Activated B cell treated with CpG ODN at 0.5 μM for 24 hours (primary cell): ENCODE results near the gene CCDC30. TPM values are rescaled to one million over a fixed set of nuclear protein-coding genes. Genes with fewer than 3 reads are reported as not detected.

ENCODE experiments used
- ATAC-seq: fragments of 200-7000 bp; cut with Tn5 transposase; one replicate; pipeline ENCODE4 v1.10.0; 2021; ENCODE audit warnings: low read depth, mild to moderate bottlenecking, moderate library complexity
- CTCF ChIA-PET: fragments of 350-600 bp; sonication (Branson Sonifier 250); formaldehyde crosslinking; loops from one replicate; lab custom pipeline; 2021; ENCODE audit warnings: antibody characterized with exemption; lab: Charles Lee
- POLR2A ChIA-PET: fragments of 350-600 bp; sonication (Branson Sonifier 250); formaldehyde crosslinking; loops from one replicate; lab custom pipeline; 2021; ENCODE audit warnings: antibody characterized with exemption; lab: Charles Lee
- DNase-seq: peaks from one replicate; pipeline ENCODE4 v3.0.0; 2022
- H3K27ac Mint-ChIP-seq: one replicate; pipeline ENCODE4 v1.8.0; 2020; ENCODE audit warnings: mixed read lengths
- H3K27me3 Mint-ChIP-seq: one replicate; pipeline ENCODE4 v1.8.0; 2021; ENCODE audit warnings: mixed read lengths
- H3K36me3 Mint-ChIP-seq: one replicate; pipeline ENCODE4 v1.8.0; 2021; ENCODE audit warnings: low read depth, mixed read lengths
- H3K4me1 Mint-ChIP-seq: one replicate; pipeline ENCODE4 v1.8.0; 2021; ENCODE audit warnings: mixed read lengths
- H3K4me3 Mint-ChIP-seq: one replicate; pipeline ENCODE4 v1.8.0; 2020; ENCODE audit warnings: mild to moderate bottlenecking, mixed read lengths
- H3K9me3 Mint-ChIP-seq: one replicate; pipeline ENCODE4 v1.8.0; 2020; ENCODE audit warnings: mixed read lengths
- CTCF ChIP-seq: fragments of 200-600 bp; IDR thresholded peaks from one replicate; pipeline ENCODE4 v1.8.0; 2022; ENCODE audit warnings: antibody characterized with exemption, mild to moderate bottlenecking
- intact Hi-C: fragments of 100-400 bp; cut with micrococcal nuclease; formaldehyde crosslinking; loops from one replicate; pipeline ENCODE4 v1.15.1; 2024
- total RNA-seq: library from RNA; stranded (reverse); gene quantifications from 2 replicates; pipeline ENCODE4 v1.2.3, GENCODE V29; 2022

Gene CCDC30
- total RNA-seq, 1 donor from 2014 or later = 3.5 TPM

GRCh38 chr1:42424201-42424600 lies 38.9 kb upstream of the CCDC30 start:
- ChIA-PET POLR2A (no interaction called here), CTCF (no interaction called here)
- H3K27ac Mint-ChIP-seq = no peak overlapping the region
- ATAC-seq = no peak
- H3K4me1 Mint-ChIP-seq = no peaks in the 10 kb centered on the region
- no peak for DNase-seq
- no peak for TF ChIP-seq CTCF
- no peaks in the 10 kb centered on the region for H3K9me3 Mint-ChIP-seq
- no peak overlapping the region for H3K4me3 Mint-ChIP-seq
- no peaks in the 10 kb centered on the region for H3K36me3 Mint-ChIP-seq
- intact Hi-C loops = no loop called here
- H3K27me3 Mint-ChIP-seq = peaks cover 18% of the 10 kb centered on the region

- ATAC-seq (no peak), DNase-seq (no peak)
- H3K36me3 Mint-ChIP-seq = no peaks in the 10 kb centered on the region
- no peaks in the 10 kb centered on the region for H3K27me3 Mint-ChIP-seq
- ChIA-PET POLR2A (no interaction called here), CTCF (interaction anchor here (0.7 kb wide), 1 partner anchor 157 kb away, joined by 3 read pairs; no protein-coding TSS in a partner anchor)
- H3K9me3 Mint-ChIP-seq = no peaks in the 10 kb centered on the region
- H3K4me1 Mint-ChIP-seq = no peaks in the 10 kb centered on the region
- no peak overlapping the region for H3K4me3 Mint-ChIP-seq
- intact Hi-C loops = no loop called here
- H3K27ac Mint-ChIP-seq = no peak overlapping the region
- no peak for TF ChIP-seq CTCF
These were observed 35.8 kb upstream of the CCDC30 start for GRCh38 chr1:42427240-42427639.

- ATAC-seq = no peak
- Mint-ChIP-seq H3K9me3 (no peaks in the 10 kb centered on the region), H3K4me3 (no peak overlapping the region), H3K4me1 (no peaks in the 10 kb centered on the region), H3K27me3 (no peaks in the 10 kb centered on the region), H3K36me3 (no peaks in the 10 kb centered on the region), H3K27ac (no peak overlapping the region)
- ChIA-PET CTCF (no interaction called here), POLR2A (no interaction called here)
- intact Hi-C loops = no loop called here
- DNase-seq = no peak
- TF ChIP-seq CTCF = no peak
These were observed 33.5 kb upstream of the CCDC30 start for GRCh38 chr1:42429603-42430002.

GRCh38 chr1:42430286-42431135 lies 32.6 kb upstream of the CCDC30 start:
- CTCF ChIA-PET = no interaction called here
- DNase-seq (no peak), ATAC-seq (no peak)
- no peaks in the 10 kb centered on the region for H3K27me3 Mint-ChIP-seq
- no peaks in the 10 kb centered on the region for H3K4me1 Mint-ChIP-seq
- no peak overlapping the region for H3K4me3 Mint-ChIP-seq
- no peak overlapping the region for H3K27ac Mint-ChIP-seq
- H3K36me3 Mint-ChIP-seq = no peaks in the 10 kb centered on the region
- H3K9me3 Mint-ChIP-seq = no peaks in the 10 kb centered on the region
- intact Hi-C loops = no loop called here
- TF ChIP-seq CTCF = no peak
- POLR2A ChIA-PET = no interaction called here

- ChIA-PET CTCF (no interaction called here), POLR2A (no interaction called here)
- no peak for ATAC-seq
- intact Hi-C loops = no loop called here
- DNase-seq = no peak
- no peak overlapping the region for H3K4me3 Mint-ChIP-seq
- H3K4me1 Mint-ChIP-seq = no peaks in the 10 kb centered on the region
- H3K27ac Mint-ChIP-seq = no peak overlapping the region
- no peaks in the 10 kb centered on the region for H3K27me3 Mint-ChIP-seq
- no peak for TF ChIP-seq CTCF
- H3K9me3 Mint-ChIP-seq = no peaks in the 10 kb centered on the region
- H3K36me3 Mint-ChIP-seq = no peaks in the 10 kb centered on the region
These were observed 31.6 kb upstream of the CCDC30 start for GRCh38 chr1:42431514-42431913.
